Measurements from ENCODE around the gene RCC2.

Gene RCC2

GRCh38 chr1:17441993-17442357 is 2.5 kb upstream of the RCC2 start:
- DNase-seq: no peak

- no peak for DNase-seq
Observed at GRCh38 chr1:17441265-17441992, 2.0 kb upstream of the RCC2 start.

GRCh38 chr1:17440827-17441168 is 1.3 kb upstream of the RCC2 start:
- no peak for DNase-seq

GRCh38 chr1:17440074-17440826 is 773 bp upstream of the RCC2 start:
- DNase-seq: no peak

- DNase-seq: peak; percentile 57
Observed at GRCh38 chr1:17438318-17439249, 893 bp downstream of the RCC2 start.

- peak; percentile 24 for DNase-seq
Observed at GRCh38 chr1:17437580-17438317, 1.7 kb downstream of the RCC2 start.

GRCh38 chr1:17437260-17437579 is 2.3 kb downstream of the RCC2 start:
- DNase-seq: no peak

- DNase-seq: no peak
Observed at GRCh38 chr1:17436380-17437174, 2.9 kb downstream of the RCC2 start.

- no peak for DNase-seq
Observed at GRCh38 chr1:17434601-17435000, 4.9 kb downstream of the RCC2 start.

GRCh38 chr1:17434016-17434415 is 5.5 kb downstream of the RCC2 start:
- DNase-seq: no peak

- no peak for DNase-seq
Observed at GRCh38 chr1:17433261-17433660, 6.2 kb downstream of the RCC2 start.

GRCh38 chr1:17432412-17432811 is 7.1 kb downstream of the RCC2 start:
- no peak for DNase-seq

- no peak for DNase-seq
Observed at GRCh38 chr1:17429183-17429582, 10.3 kb downstream of the RCC2 start.

GRCh38 chr1:17427696-17428660 is 11.5 kb downstream of the RCC2 start:
- DNase-seq: no peak

- DNase-seq: no peak
Observed at GRCh38 chr1:17425806-17426600, 13.5 kb downstream of the RCC2 start.

- DNase-seq: no peak
Observed at GRCh38 chr1:17423781-17424245, 15.7 kb downstream of the RCC2 start.

- no peak for DNase-seq
Observed at GRCh38 chr1:17422461-17422860, 17.0 kb downstream of the RCC2 start.

- DNase-seq: no peak
Observed at GRCh38 chr1:17420391-17420918, 19.0 kb downstream of the RCC2 start.

GRCh38 chr1:17419626-17420328 is 19.7 kb downstream of the RCC2 start:
- no peak for DNase-seq

Data from NCI-H2029 (cell line).